Stimulated activated CD4-positive, alpha-beta T cell treated with anti-CD3 and anti-CD28 coated beads, TNF-alpha, amount 100 ng/mL, for 24 hours (primary cell): ENCODE data around the gene LRRC7.

Experiments used
- DNase-seq, 3 experiments: peaks; one replicate each; pipeline ENCODE4 v3.0.0-alpha.2; 2020; ENCODE audit warnings: low read depth in 3 of 3

LRRC7 gene

GRCh38 chr1:69967245-69967766, 399.6 kb downstream of the LRRC7 start:
- no peak for DNase-seq

- DNase-seq, result no peak
Observed at GRCh38 chr1:69976896-69977295, 409.2 kb downstream of the LRRC7 start.

DNA sequence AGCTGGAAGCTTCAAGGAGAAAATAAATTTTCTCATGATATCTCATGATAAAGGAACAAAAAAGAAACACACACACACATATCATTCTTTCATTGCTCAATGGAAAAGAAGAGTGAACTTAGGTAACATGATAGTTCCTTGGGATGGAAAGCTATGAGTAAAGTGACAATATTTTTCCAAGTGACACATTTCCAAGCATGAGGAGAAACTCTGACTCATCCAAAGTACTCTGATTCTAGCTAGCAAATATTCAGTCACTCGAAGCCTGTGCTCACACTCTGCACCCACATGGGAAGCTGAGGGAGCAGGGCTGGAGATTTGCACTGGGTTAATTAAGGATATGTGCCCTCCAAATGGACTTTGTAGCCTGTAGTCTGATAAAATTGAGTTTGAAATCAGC, 415.3 kb downstream of the LRRC7 start:
- no peak for DNase-seq

- no peak for DNase-seq
Observed at GRCh38 chr1:69985376-69985775, 417.7 kb downstream of the LRRC7 start.

GRCh38 chr1:69985901-69986439, 418.2 kb downstream of the LRRC7 start:
- DNase-seq, result no peak

DNA sequence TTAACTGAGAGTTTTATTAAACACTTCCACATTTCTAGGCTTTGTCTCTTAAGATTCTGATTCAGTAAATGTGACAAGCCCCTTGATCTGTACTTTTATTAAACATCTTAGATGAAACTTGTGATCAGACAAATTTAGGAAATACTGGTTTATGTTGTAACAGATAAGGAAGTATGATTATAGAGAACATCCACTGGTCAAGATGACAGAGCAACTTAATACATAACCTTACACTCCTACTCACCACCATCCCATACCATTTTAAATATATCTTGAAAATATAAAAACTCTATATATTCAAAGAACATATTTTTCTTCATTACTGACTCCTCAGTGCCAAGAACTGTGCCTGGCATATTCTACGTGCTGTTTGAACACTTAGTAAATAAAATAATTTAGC, 420.2 kb downstream of the LRRC7 start:
- DNase-seq, result no peak

DNA sequence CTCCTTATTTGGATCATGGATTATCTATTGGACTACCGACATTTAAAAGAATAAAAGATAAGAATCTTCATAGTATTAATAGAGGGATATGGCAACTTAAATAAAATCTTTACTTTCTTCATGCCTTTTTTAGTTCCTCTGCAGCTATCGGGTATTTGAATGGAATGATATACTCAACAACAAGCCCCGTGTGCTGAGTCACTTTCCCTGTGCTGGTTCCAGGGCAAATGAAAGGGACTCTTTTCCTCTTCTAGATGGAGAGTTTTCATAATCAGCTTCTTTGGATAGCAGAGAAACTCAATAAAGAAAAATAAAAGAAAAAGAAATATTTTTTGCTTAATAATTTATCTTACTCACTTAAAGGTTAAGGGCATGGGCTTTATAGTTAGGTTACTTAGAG, 423.9 kb downstream of the LRRC7 start:
- DNase-seq, result no peak

GRCh38 chr1:69992594-69992993, 424.9 kb downstream of the LRRC7 start:
- no peak for DNase-seq

DNA sequence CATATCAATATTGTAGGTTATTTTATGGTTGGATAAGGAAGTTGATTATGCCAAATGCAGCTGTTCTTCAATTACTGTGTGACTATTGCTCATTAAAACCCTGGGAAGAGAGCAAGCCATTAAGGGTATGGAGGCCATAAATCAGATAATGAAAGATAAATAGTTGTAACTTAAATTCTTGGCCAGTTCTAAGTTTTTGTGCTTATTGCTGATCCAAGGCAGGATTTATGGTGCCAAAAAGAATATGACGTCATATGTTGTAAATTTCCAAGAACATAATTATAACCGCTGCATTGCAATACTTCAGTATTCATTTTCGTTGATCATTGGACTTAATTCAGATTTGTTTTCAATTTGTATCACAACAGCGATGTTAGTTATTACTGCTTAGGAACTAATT, 426.1 kb downstream of the LRRC7 start:
- DNase-seq, result no peak

DNA sequence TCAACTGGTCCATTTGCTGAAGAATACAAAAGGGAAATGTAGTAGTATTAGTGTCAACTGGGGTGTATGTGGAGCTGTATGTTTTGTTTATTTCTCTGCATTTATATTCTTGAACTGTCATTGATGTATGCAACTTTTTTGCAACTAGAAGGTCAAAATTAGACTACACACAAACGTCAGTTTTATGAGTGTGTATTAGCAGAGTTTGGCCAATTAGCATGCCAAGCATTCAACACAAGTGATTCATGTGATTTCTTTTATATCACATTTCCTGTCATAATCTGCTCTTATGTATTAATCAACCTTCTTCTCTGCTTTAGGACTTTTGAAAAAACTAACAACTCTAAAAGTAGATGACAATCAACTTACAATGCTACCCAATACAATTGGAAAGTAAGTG, 426.5 kb downstream of the LRRC7 start:
- DNase-seq, result no peak

DNA sequence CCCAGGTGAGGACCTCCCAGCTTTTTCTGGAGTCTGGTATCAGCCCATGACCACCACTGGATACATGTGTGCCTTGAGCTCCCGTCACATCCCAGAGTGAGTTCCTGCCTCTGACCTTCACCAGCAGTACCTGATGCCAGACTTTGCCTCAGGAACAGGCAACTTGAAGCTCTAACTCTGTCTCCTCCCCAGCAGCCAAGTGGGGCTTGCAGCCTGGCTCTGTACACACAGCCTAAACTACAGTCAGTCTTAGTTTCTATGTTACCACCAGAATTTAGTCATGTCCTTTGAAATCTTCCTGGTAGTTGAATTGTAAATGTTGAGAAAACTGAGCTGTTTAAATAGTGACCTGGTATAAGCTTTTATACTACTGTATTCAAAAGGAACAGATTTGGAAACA, 431.1 kb downstream of the LRRC7 start:
- DNase-seq, result no peak

DNA sequence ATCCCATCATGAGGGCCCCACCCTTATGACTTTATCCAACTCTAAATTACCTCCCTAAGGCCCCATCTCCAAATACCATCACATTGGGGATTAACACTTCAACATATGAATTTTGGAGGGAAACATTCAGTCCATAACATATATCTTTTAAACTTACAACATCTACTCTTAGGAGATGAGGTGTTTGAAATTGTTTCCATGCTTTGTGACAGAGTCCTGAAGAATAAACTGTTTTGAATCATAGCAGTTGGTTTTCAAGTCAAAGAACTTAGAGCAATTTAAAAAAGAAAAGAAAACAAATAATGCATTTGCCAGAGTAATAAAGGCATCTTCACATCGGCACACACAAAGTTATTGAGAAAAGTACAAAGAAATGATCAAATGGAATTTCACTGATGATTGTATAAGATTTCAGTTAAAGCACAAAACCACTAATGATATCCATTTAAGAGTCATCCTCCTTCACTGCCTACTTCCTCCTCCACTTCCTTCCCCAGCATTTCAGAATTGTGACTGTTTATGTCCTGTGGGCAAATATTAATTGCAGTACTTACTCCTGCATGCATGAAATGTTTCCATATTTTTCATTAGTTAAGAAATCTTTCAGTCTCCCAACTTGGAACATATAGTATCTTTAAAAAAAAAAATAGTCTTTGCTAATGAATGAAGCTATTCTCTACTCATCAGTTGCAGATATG, 435.6 kb downstream of the LRRC7 start:
- no peak for DNase-seq

GRCh38 chr1:70005386-70006034, 437.8 kb downstream of the LRRC7 start:
- DNase-seq, result no peak

DNA sequence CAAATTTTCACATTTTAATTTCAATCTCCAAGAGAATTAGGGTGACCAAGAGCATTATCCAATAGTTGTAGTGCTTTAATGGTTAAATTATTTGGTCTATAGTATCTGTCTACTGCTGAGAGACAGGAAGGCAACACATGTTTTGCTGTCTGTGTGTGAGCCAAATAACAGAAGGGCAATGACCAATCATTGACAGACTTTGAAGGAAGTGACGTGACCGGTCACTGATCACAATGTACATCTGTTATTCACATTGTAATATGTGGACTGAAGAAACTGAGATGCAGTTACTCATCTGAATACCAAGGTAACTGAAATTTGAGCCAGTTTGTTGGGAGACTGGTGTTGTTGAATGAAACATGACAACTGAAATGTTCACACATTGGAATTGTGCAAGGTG, 440.9 kb downstream of the LRRC7 start:
- no peak for DNase-seq

GRCh38 chr1:70017770-70018169, 450.0 kb downstream of the LRRC7 start:
- DNase-seq, result no peak

GRCh38 chr1:70024272-70024671, 456.6 kb downstream of the LRRC7 start:
- no peak for DNase-seq

DNA sequence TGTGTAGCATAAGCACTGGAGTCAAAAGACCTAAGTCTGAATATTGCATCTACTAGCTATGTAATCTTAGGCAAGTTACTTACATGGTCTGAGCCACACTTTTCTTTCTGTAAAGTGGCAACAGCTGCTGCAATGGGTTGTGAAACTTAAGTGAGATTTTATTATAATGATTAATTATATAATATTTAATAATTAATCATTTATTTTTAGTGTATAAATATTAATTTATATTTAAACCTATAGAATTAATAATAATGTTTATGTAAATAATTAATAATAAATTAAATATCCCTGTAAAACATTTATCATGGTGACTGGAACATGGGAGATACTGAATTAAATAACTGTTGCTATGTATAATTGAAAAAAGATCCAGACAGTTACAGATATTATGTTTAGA, 457.3 kb downstream of the LRRC7 start:
- DNase-seq, result no peak

DNA sequence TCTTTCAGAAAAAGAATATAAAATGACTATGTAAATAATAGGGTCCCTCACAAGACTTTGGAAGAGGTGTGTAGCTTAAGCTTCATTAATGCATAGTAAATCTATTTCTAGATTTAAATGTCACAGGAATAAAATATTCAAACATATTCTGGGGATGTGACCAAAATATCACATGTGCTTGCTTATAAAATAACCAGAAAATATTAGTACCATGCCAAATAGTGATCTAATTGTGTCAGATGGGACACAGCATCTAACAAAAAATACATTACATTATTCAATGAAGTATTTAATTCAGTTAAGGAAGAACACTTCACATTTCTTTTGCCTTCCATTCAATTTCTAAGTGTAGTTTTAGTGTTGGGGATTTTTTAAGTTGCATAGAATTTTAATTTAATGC, 458.1 kb downstream of the LRRC7 start:
- no peak for DNase-seq

DNA sequence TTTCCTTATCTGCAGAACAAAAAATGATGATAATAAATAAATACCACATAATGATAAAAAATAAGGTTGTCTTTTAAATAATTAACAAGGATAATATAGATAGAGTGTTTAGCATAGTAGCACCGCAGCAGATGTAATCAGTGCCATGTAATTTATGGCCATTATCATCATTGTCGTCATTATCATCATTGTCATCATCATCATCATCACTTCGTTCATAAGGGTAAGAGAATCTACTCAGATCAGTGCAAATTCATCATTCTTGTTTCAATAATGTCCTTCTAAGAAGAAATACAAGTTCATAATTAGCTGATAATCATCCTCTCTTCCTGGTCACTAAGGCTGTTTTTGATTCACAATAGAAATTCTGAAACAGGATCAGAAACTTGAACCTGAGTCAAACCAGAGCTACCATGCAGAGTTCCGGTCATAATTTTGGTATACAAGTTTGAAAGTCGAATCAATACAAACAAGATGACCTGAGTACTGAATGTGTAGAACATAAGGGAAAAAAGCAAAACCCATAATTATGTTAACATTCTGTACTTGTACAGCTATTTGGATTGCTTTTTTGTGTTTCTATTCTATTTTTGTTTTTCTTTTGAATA, 465.6 kb downstream of the LRRC7 start:
- no peak for DNase-seq

DNA sequence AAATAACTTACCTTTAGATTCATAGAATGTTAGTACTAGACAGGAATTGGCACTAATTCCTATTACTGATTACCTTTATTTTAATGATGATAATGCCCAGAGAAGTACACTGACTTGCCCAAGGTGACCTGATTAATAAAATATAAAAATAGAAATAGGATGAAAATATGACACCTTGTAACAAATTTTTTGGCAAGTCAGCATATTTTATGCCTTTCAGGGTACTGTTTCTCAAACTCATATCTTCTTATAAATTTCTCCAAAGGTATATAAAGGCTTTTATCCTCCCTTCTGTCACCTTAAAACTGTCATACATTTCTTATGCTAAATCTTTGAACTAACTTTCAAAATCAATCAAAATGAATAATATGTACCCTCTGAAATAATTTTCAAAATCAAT, 466.2 kb downstream of the LRRC7 start:
- no peak for DNase-seq

GRCh38 chr1:70034403-70034802, 466.7 kb downstream of the LRRC7 start:
- DNase-seq, result no peak

GRCh38 chr1:70038025-70038424, 470.3 kb downstream of the LRRC7 start:
- DNase-seq, result no peak

GRCh38 chr1:70039485-70039884, 471.8 kb downstream of the LRRC7 start:
- no peak for DNase-seq
